GM12873 (cell line): ENCODE results near the gene PHLPP1.

Experiments used
- TF ChIP-seq, protein P1 (sequence below): IDR thresholded peaks from 2 replicates; pipeline ENCODE4 v1.5.1; 2012; ENCODE audit warnings: low read depth, mild to moderate bottlenecking, moderate library complexity, low read length, control low read depth; ENCODE audit not compliant: insufficient read depth; ENCODE audit errors: missing control alignments

PHLPP1 gene

DNA sequence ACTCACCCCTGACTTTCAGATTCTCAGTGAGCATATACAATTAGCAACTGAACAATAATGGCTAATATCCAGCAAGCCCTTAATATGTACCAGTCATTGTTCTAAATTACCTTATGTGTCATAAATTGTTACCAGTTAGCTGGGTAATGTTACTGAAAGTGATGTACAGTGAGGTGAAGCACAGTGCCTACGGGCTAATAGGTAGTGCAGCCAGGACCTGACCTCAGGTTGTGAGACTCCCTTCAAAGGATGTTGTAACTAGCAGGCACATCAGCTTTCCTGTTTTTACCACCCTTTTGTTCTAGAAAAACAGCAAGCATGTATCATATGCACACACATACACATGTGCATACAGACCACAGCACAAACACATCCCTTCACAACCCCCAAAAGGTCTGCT, 258.3 kb downstream of the PHLPP1 start:
- TF ChIP-seq, protein P1, sequence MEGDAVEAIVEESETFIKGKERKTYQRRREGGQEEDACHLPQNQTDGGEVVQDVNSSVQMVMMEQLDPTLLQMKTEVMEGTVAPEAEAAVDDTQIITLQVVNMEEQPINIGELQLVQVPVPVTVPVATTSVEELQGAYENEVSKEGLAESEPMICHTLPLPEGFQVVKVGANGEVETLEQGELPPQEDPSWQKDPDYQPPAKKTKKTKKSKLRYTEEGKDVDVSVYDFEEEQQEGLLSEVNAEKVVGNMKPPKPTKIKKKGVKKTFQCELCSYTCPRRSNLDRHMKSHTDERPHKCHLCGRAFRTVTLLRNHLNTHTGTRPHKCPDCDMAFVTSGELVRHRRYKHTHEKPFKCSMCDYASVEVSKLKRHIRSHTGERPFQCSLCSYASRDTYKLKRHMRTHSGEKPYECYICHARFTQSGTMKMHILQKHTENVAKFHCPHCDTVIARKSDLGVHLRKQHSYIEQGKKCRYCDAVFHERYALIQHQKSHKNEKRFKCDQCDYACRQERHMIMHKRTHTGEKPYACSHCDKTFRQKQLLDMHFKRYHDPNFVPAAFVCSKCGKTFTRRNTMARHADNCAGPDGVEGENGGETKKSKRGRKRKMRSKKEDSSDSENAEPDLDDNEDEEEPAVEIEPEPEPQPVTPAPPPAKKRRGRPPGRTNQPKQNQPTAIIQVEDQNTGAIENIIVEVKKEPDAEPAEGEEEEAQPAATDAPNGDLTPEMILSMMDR: no peak

DNA sequence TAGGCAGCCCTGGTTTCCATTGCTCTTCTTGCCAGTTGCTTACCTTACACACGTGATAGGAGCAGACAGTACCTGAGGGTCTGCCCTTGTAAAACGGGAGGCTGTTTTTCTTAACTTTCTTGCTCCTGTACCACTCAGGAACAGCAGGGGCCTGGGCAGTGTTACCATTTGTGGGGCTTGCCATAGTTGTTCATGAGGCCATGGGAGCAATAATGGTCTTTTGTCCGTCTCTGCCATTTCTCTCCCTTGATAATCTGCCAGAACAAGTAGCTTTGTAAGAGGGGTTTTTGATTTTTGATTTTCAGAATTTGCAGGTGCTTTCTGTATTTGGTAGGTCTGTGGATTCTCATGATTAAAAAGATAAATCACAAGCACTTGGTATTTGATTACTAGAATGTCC, 259.0 kb downstream of the PHLPP1 start:
- TF ChIP-seq, protein P1: no peak

DNA sequence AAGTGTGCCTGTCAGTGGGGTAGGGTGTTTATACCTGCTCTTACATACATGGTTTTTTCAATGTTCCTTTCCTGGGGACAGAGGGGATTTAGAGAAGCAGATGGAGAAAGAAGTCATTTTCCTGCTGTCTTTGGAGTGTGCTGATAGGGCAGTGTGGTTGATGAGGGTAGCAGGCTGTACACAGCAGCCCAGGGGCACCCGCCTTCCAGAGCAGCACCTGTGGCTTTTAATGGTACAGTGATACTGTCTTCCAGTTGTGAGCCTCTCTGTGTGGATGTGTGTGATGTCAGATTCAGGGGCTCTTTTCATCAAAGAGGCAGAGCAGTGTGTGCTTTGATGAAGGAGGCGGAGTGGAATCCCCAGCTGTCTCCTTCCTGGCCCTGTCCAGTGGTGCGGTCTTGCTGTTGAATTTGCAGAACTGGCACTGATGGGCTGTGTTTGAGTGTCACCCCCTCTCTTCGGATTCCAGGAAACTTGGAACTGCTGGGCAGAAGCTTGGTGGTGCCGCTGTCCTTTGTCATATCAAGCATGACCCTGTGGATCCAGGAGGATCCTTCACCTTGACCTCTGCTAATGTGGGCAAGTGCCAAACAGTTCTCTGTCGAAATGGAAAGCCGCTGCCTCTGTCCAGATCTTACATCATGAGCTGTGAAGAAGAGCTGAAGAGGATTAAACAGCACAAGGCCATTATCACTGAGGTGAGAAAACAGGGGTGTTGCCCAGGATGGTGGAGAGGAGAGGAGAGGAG, 259.8 kb downstream of the PHLPP1 start:
- TF ChIP-seq, protein P1: no peak

DNA sequence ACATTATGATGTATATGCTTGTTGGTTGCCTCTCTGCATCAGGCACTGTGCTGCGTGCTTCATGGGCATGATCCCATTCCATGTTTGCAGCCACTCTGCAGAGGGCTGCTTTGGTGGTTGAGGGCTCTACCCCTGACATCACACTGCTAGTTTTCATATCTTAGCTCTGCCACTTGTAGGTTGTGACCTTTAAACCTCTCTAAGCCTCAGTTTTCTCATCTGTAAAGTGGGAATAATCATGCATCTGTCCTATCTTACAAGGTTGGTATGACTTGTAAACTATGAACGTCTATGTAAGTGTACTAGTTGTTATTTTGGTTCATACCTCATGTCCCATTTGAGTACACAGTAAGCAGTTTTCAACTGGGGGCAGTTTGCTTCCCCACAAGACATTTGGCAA, 260.4 kb downstream of the PHLPP1 start:
- TF ChIP-seq, protein P1: no peak

DNA sequence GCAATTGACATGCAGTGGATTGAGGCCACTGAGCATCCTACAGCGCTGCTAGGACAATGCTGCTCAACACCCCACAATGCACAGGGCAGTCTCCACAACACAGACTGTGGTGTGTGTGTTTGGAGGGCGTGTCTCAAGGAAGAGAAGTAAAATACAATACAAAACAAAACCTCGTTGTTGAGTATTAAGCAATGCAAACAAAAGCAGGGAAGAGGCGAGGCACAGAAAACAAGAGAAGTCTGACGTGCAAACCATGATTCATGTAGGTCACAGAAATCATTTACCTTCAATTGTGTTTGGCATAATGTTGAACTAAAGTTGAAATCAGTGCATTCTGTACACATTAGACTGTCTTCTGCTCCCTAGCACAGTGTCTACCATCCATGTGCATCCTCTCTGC, 260.9 kb downstream of the PHLPP1 start:
- TF ChIP-seq, protein P1: no peak

DNA sequence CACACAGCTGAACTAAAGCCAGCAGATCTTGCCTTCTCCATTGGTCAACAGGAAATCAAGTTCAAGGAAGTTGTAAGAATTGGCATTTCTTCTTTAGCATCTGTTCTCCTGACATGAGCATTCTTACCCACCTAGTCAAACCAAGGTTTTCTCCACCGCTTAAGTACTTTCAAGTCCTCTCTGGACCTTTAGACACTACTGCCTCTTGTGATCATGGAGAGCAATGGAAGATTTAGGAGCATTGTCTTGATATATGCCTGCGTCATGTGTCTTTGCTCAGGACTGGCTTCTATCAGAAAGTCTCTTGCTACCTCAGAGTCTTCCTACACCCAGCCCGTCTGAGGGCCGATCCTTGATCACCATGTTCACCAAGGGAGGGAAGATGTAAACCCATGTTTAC, 262.2 kb downstream of the PHLPP1 start:
- TF ChIP-seq, protein P1: no peak

DNA sequence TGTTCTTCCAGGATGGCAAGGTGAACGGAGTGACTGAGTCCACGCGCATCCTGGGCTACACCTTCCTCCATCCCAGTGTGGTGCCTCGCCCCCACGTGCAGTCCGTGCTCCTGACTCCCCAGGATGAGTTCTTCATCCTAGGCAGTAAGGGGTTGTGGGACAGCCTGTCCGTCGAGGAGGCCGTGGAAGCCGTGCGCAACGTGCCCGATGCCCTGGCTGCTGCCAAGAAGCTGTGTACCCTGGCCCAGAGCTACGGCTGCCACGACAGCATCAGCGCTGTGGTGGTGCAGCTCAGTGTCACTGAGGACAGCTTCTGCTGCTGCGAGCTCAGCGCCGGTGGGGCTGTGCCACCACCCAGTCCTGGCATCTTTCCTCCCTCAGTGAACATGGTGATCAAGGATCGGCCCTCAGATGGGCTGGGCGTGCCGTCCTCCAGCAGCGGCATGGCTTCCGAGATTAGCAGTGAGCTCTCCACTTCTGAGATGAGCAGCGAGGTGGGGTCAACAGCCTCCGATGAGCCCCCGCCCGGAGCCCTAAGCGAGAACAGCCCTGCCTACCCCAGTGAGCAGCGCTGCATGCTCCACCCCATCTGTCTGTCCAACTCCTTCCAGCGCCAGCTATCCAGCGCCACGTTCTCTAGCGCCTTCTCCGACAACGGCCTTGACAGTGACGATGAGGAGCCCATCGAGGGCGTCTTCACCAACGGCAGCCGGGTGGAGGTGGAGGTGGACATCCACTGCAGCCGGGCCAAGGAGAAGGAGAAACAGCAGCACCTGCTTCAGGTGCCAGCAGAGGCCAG, 263.1 kb downstream of the PHLPP1 start:
- TF ChIP-seq, protein P1: no peak
